Mesothelial cell of epicardium (in vitro differentiated cells): ENCODE data around the gene IQCM. TPM values are rescaled to one million over a fixed set of nuclear protein-coding genes. Genes with fewer than 3 reads are reported as not detected.

Experiments used
- DNase-seq, 2 experiments: peaks; one replicate each; pipeline ENCODE4 v3.0.0; 2021; ENCODE audit warnings: low spot score in 2 of 2; ENCODE audit not compliant: unreplicated experiment in 2 of 2
- H3K27ac Mint-ChIP-seq: 2 replicates; pipeline ENCODE4 v1.8.0; 2021; ENCODE audit warnings: mixed read lengths
- H3K27me3 Mint-ChIP-seq: 2 replicates; pipeline ENCODE4 v1.8.0; 2021; ENCODE audit warnings: low read depth, mixed read lengths
- H3K36me3 Mint-ChIP-seq: 2 replicates; pipeline ENCODE4 v1.8.0; 2021; ENCODE audit warnings: mixed read lengths
- H3K4me1 Mint-ChIP-seq: 2 replicates; pipeline ENCODE4 v1.8.0; 2021; ENCODE audit warnings: mixed read lengths
- H3K4me3 Mint-ChIP-seq: 2 replicates; pipeline ENCODE4 v1.8.0; 2021; ENCODE audit warnings: mild to moderate bottlenecking, moderate library complexity, mixed read lengths
- H3K9me3 Mint-ChIP-seq: 2 replicates; pipeline ENCODE4 v1.8.0; 2021; ENCODE audit warnings: mixed read lengths
- total RNA-seq: library from RNA; stranded (reverse); gene quantifications from 3 replicates; pipeline ENCODE4 v1.2.1, GENCODE V29; 2021
- TF ChIP-seq, protein P1 (sequence below): fragments of 200-600 bp; sonication (generic); IDR thresholded peaks from one replicate; pipeline ENCODE4 v1.5.0; 2021; ENCODE audit warnings: antibody characterized with exemption; ENCODE audit not compliant: unreplicated experiment

IQCM gene
- total RNA-seq, 1 donor from 2014 or later = 0.94 TPM

DNA sequence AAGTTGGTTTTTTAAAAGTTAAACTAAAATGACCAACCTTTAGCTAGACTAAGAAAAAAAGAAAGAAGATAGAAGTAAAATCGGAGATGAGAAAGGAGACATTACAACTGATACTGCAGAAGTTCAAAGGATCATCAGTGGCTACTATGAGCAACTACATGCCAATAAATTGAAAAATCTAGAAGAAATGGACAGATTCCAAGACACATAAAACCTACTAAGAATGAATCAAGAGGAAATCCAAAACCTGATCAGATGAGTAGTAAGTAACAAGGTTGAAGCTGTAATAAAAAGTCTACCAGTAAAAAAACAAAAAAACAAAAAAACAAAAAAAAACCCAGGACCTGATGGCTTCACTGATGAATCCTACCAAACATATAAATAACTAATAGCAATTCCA is 16.1 kb downstream of the IQCM start:
- peaks cover 2% of the 10 kb centered on the region for H3K4me1 Mint-ChIP-seq
- peaks cover 38% of the 10 kb centered on the region for H3K9me3 Mint-ChIP-seq
- H3K4me3 Mint-ChIP-seq = no peak overlapping the region
- DNase-seq = no peak
- H3K27ac Mint-ChIP-seq = no peak overlapping the region
- TF ChIP-seq, protein P1, sequence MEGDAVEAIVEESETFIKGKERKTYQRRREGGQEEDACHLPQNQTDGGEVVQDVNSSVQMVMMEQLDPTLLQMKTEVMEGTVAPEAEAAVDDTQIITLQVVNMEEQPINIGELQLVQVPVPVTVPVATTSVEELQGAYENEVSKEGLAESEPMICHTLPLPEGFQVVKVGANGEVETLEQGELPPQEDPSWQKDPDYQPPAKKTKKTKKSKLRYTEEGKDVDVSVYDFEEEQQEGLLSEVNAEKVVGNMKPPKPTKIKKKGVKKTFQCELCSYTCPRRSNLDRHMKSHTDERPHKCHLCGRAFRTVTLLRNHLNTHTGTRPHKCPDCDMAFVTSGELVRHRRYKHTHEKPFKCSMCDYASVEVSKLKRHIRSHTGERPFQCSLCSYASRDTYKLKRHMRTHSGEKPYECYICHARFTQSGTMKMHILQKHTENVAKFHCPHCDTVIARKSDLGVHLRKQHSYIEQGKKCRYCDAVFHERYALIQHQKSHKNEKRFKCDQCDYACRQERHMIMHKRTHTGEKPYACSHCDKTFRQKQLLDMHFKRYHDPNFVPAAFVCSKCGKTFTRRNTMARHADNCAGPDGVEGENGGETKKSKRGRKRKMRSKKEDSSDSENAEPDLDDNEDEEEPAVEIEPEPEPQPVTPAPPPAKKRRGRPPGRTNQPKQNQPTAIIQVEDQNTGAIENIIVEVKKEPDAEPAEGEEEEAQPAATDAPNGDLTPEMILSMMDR = no peak
- H3K27me3 Mint-ChIP-seq = no peaks in the 10 kb centered on the region
- peaks cover 7% of the 10 kb centered on the region for H3K36me3 Mint-ChIP-seq

DNA sequence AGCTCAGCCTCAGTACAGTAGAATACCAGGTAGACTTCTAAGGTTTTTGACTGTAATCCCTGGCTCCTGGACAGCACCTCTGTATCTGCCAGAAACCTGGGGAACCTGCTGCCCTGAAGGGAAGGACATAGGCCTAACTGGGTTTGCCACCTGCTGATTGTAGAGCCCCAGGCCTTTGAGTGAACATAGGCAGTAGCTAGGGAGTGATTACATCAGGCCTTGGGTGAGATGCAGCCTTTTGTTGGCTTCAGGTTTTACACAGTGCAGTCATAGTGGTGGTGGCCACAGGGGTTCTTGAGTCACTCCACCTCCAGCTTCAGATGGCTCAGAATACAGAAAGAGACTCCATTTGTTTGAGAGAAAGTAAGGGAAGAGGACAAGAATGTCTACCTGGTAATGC is 19.3 kb downstream of the IQCM start:
- H3K27ac Mint-ChIP-seq = no peak overlapping the region
- no peaks in the 10 kb centered on the region for H3K27me3 Mint-ChIP-seq
- H3K9me3 Mint-ChIP-seq = peaks cover 21% of the 10 kb centered on the region
- TF ChIP-seq, protein P1 = no peak
- peaks cover 10% of the 10 kb centered on the region for H3K4me1 Mint-ChIP-seq
- no peak overlapping the region for H3K4me3 Mint-ChIP-seq
- no peak for DNase-seq
- H3K36me3 Mint-ChIP-seq = no peaks in the 10 kb centered on the region

GRCh38 chr4:149795256-149795655 is 20.4 kb downstream of the IQCM start:
- Mint-ChIP-seq H3K4me1 (peaks cover 10% of the 10 kb centered on the region), H3K9me3 (peaks cover 13% of the 10 kb centered on the region), H3K36me3 (no peaks in the 10 kb centered on the region), H3K27ac (no peak overlapping the region), H3K4me3 (no peak overlapping the region), H3K27me3 (no peaks in the 10 kb centered on the region)
- TF ChIP-seq, protein P1 = no peak
- no peak for DNase-seq

GRCh38 chr4:149794352-149794751 is 21.3 kb downstream of the IQCM start:
- no peaks in the 10 kb centered on the region for H3K27me3 Mint-ChIP-seq
- TF ChIP-seq, protein P1 = no peak
- no peak for DNase-seq
- H3K9me3 Mint-ChIP-seq = peaks cover 7% of the 10 kb centered on the region
- H3K27ac Mint-ChIP-seq = no peak overlapping the region
- peaks cover 10% of the 10 kb centered on the region for H3K4me1 Mint-ChIP-seq
- no peak overlapping the region for H3K4me3 Mint-ChIP-seq
- no peaks in the 10 kb centered on the region for H3K36me3 Mint-ChIP-seq

DNA sequence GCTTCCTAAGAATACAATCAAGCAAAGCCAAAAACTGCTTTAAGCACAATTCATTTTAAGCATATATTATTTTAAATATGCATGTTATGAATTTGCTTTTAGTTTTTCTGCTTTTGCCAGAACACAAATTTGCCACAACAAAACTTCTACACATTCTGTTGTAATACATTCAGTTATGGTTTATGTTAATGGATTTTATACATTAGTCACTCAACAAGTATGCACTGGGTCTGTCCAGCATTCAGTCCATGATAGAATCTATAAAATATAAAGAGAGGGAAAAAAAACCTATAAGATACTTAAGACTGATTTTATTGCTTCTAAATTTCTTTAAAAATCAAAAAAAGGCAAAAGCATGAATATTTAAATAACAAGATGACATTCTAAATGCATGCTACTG is 22.2 kb downstream of the IQCM start:
- H3K36me3 Mint-ChIP-seq = no peaks in the 10 kb centered on the region
- no peak for DNase-seq

More for the DNA sequence above, 22.2 kb downstream of the IQCM start:
- Mint-ChIP-seq H3K9me3 (peaks cover 5% of the 10 kb centered on the region), H3K4me3 (no peak overlapping the region), H3K4me1 (peaks cover 10% of the 10 kb centered on the region), H3K27me3 (no peaks in the 10 kb centered on the region), H3K27ac (no peak overlapping the region)
- TF ChIP-seq, protein P1 = no peak
